ENCODE results near the gene CTSG.

CTSG gene

GRCh38 chr14:24574206-24574774 lies 1.8 kb downstream of the CTSG start (continued):
- TF ChIP-seq, protein P1, sequence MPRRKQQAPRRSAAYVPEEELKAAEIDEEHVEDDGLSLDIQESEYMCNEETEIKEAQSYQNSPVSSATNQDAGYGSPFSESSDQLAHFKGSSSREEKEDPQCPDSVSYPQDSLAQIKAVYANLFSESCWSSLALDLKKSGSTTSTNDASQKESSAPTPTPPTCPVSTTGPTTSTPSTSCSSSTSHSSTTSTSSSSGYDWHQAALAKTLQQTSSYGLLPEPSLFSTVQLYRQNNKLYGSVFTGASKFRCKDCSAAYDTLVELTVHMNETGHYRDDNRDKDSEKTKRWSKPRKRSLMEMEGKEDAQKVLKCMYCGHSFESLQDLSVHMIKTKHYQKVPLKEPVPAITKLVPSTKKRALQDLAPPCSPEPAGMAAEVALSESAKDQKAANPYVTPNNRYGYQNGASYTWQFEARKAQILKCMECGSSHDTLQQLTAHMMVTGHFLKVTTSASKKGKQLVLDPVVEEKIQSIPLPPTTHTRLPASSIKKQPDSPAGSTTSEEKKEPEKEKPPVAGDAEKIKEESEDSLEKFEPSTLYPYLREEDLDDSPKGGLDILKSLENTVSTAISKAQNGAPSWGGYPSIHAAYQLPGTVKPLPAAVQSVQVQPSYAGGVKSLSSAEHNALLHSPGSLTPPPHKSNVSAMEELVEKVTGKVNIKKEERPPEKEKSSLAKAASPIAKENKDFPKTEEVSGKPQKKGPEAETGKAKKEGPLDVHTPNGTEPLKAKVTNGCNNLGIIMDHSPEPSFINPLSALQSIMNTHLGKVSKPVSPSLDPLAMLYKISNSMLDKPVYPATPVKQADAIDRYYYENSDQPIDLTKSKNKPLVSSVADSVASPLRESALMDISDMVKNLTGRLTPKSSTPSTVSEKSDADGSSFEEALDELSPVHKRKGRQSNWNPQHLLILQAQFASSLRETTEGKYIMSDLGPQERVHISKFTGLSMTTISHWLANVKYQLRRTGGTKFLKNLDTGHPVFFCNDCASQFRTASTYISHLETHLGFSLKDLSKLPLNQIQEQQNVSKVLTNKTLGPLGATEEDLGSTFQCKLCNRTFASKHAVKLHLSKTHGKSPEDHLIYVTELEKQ (tag by site-specific recombination; IDR thresholded peaks at IDR 0.05; ENCODE audit: borderline replicate concordance) = no peak
- TF ChIP-seq ZNF175 (tag by site-specific recombination; IDR thresholded peaks at IDR 0.05) (no peak), GLIS2 (tag by site-specific recombination; IDR thresholded peaks at IDR 0.05) (no peak), ZFP3 (tag by site-specific recombination; IDR thresholded peaks at IDR 0.05; ENCODE audit: low read depth) (no peak), HOXD13 (CRISPR knock-in tag; IDR thresholded peaks at IDR 0.05; ENCODE audit: borderline replicate concordance) (no peak), ZNF610 (tag by site-specific recombination; IDR thresholded peaks at IDR 0.05; ENCODE audit: borderline replicate concordance) (no peak), ZNF549 (tag by site-specific recombination; IDR thresholded peaks at IDR 0.05) (no peak), ZNF529 (tag by site-specific recombination; IDR thresholded peaks at IDR 0.05; ENCODE audit: insufficient replicate concordance) (no peak), SETDB1 (IDR thresholded peaks at IDR 0.05; ENCODE audit: insufficient read length, low read length) (no peak), ZFP41 (tag by site-specific recombination; IDR thresholded peaks at IDR 0.05; ENCODE audit: borderline replicate concordance) (no peak), CTCF (tag by site-specific recombination; IDR thresholded peaks at IDR 0.05) (no peak), FEZF1 (tag by site-specific recombination; IDR thresholded peaks at IDR 0.05) (no peak), ZNF747 (tag by site-specific recombination; IDR thresholded peaks at IDR 0.05) (no peak)
- TF ChIP-seq, protein P2, sequence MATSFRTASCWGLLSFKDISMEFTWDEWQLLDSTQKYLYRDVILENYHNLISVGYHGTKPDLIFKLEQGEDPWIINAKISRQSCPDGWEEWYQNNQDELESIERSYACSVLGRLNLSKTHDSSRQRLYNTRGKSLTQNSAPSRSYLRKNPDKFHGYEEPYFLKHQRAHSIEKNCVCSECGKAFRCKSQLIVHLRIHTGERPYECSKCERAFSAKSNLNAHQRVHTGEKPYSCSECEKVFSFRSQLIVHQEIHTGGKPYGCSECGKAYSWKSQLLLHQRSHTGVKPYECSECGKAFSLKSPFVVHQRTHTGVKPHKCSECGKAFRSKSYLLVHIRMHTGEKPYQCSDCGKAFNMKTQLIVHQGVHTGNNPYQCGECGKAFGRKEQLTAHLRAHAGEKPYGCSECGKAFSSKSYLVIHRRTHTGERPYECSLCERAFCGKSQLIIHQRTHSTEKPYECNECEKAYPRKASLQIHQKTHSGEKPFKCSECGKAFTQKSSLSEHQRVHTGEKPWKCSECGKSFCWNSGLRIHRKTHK (tag by site-specific recombination; IDR thresholded peaks at IDR 0.05) = no peak

- no peaks in the 10 kb centered on the region for H3K36me3 ChIP-seq (ENCODE audit: control insufficient read depth in 2 of 2, insufficient read depth in 1 of 2, low read length in 2 of 2)
- H3K4me3 ChIP-seq (ENCODE audit: low read depth, low read length) = no peak overlapping the region
- H3K9me3 ChIP-seq (ENCODE audit: control insufficient read depth, insufficient read depth, low read depth, low read length) = no peaks in the 10 kb centered on the region
- CTCF ChIA-PET = no interaction called here
- H3K27ac ChIP-seq (ENCODE audit: extremely low read depth, low read depth, low read length) = no peak overlapping the region
- H3K4me1 ChIP-seq (ENCODE audit: control insufficient read depth, insufficient read depth, low read length) = no peaks in the 10 kb centered on the region
- POLR2A ChIA-PET = no interaction called here
- no peak for TF ChIP-seq ZNF704 (tag by site-specific recombination; IDR thresholded peaks at IDR 0.05)
- TF ChIP-seq ZNF837 (tag by site-specific recombination; IDR thresholded peaks at IDR 0.05) = no peak
- no peak for TF ChIP-seq ZNF354C (tag by site-specific recombination; IDR thresholded peaks at IDR 0.05; ENCODE audit: borderline replicate concordance, low read depth)
- TF ChIP-seq ZNF747 (tag by site-specific recombination; IDR thresholded peaks at IDR 0.05) = no peak
- TF ChIP-seq ZBTB21 (tag by site-specific recombination; IDR thresholded peaks at IDR 0.05) = no peak
- no peak for TF ChIP-seq ZNF658 (tag by site-specific recombination; IDR thresholded peaks at IDR 0.05)
- TF ChIP-seq GLI2 (tag by site-specific recombination; IDR thresholded peaks at IDR 0.05; ENCODE audit: borderline replicate concordance, low read depth) = no peak
- no peak for TF ChIP-seq SP3 (tag by site-specific recombination; IDR thresholded peaks at IDR 0.05)
- no peak for TF ChIP-seq ZBTB17 (tag by site-specific recombination; IDR thresholded peaks at IDR 0.05)
- no peak for TF ChIP-seq ZNF548 (tag by site-specific recombination; IDR thresholded peaks at IDR 0.05)
- TF ChIP-seq, protein P3, sequence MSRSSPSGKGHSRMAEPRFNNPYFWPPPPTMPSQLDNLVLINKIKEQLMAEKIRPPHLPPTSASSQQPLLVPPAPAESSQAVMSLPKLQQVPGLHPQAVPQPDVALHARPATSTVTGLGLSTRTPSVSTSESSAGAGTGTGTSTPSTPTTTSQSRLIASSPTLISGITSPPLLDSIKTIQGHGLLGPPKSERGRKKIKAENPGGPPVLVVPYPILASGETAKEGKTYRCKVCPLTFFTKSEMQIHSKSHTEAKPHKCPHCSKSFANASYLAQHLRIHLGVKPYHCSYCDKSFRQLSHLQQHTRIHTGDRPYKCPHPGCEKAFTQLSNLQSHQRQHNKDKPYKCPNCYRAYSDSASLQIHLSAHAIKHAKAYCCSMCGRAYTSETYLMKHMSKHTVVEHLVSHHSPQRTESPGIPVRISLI (tag by site-specific recombination; IDR thresholded peaks at IDR 0.05) = no peak
- no peak for TF ChIP-seq ZFP37 (tag by site-specific recombination; IDR thresholded peaks at IDR 0.05)
- TF ChIP-seq HOXD13 (CRISPR knock-in tag; IDR thresholded peaks at IDR 0.05; ENCODE audit: borderline replicate concordance) = no peak
- no peak for TF ChIP-seq OSR2 (tag by site-specific recombination; IDR thresholded peaks at IDR 0.05)
- TF ChIP-seq ZFHX2 (tag by site-specific recombination; conservative IDR thresholded peaks at IDR 0.05) = no peak
- no peak for TF ChIP-seq ZNF560 (tag by site-specific recombination; IDR thresholded peaks at IDR 0.05; ENCODE audit: borderline replicate concordance)
- TF ChIP-seq SALL2 (tag by site-specific recombination; IDR thresholded peaks at IDR 0.05; ENCODE audit: borderline replicate concordance) = no peak
- no peak for TF ChIP-seq ZEB2 (tag by site-specific recombination; IDR thresholded peaks at IDR 0.05)
Measured at GRCh38 chr14:24566318-24566717, 9.7 kb downstream of the CTSG start.

Data from HEK293 (cell line).